OCI-LY7 (cell line): ENCODE results near the gene NUDCD3. TPM values are rescaled to one million over a fixed set of nuclear protein-coding genes. Genes with fewer than 3 reads are reported as not detected.
"Not testable (repeated sequence)": the region's sequence is repeated elsewhere in the genome, so short reads cannot be mapped to it uniquely, and the experiment has no call there.

Experiments
- BruUV-seq: library from RNA; stranded (reverse); fragments of 400-500 nt; replicated peaks from 2 replicates; lab custom pipeline; 2021; lab: Mats Ljungman, UMichigan
- CTCF ChIA-PET: fragments of 300-600 bp; sonication (Branson Sonifier 250); formaldehyde crosslinking; loops from one replicate; lab custom pipeline; 2022; ENCODE audit warnings: antibody characterized with exemption; ENCODE audit not compliant: unreplicated experiment; lab: Charles Lee
- POLR2A ChIA-PET: fragments of 300-600 bp; sonication (Branson Sonifier 250); formaldehyde crosslinking; loops from one replicate; lab custom pipeline; 2022; ENCODE audit warnings: antibody characterized with exemption; lab: Charles Lee
- DNase-seq: peaks from one replicate; pipeline ENCODE4 v3.0.0-alpha.2; 2015; ENCODE audit warnings: low spot score
- H2AFZ ChIP-seq: fragments of 200-600 bp; sonication (generic), shearing (Covaris generic); 2 replicates; pipeline ENCODE4 v1.6.1; 2014; ENCODE audit warnings: mild to moderate bottlenecking, antibody characterized with exemption, low read length, moderate library complexity
- H3K27ac ChIP-seq: fragments of 200-600 bp; sonication (generic); 2 replicates; pipeline ENCODE4 v1.5.1; 2014; ENCODE audit warnings: mixed run types, low read depth, mild to moderate bottlenecking, moderate library complexity, low read length, inconsistent platforms; ENCODE audit not compliant: poor library complexity, severe bottlenecking
- H3K36me3 ChIP-seq: fragments of 200-600 bp; sonication (generic); 2 replicates; pipeline ENCODE4 v1.6.1; 2014; ENCODE audit warnings: mild to moderate bottlenecking, antibody characterized with exemption, low read length, moderate library complexity, mixed read lengths; ENCODE audit not compliant: insufficient read depth
- H3K4me1 ChIP-seq: fragments of 200-600 bp; sonication (generic); 2 replicates; pipeline ENCODE4 v1.5.1; 2014; ENCODE audit warnings: mild to moderate bottlenecking, low read length; ENCODE audit not compliant: insufficient read depth, poor library complexity, severe bottlenecking
- H3K4me2 ChIP-seq: fragments of 200-600 bp; sonication (generic); 2 replicates; pipeline ENCODE4 v1.6.1; 2014; ENCODE audit warnings: mild to moderate bottlenecking, low read length
- H3K4me3 ChIP-seq: fragments of 200-600 bp; sonication (generic); 2 replicates; pipeline ENCODE4 v1.5.1; 2014; ENCODE audit warnings: mild to moderate bottlenecking, low read depth, low read length; ENCODE audit not compliant: poor library complexity, severe bottlenecking
- H3K79me2 ChIP-seq: fragments of 200-600 bp; sonication (generic); 2 replicates; pipeline ENCODE4 v1.6.1; 2016; ENCODE audit warnings: low read depth, mild to moderate bottlenecking, low read length, moderate library complexity, mixed read lengths; ENCODE audit not compliant: insufficient read depth
- H3K9me2 ChIP-seq: fragments of 200-600 bp; sonication (generic); 2 replicates; pipeline ENCODE4 v1.6.1; 2016; ENCODE audit warnings: mild to moderate bottlenecking, low read length, mixed read lengths; ENCODE audit not compliant: insufficient read depth
- H3K9me3 ChIP-seq: fragments of 200-600 bp; sonication (generic); 2 replicates; pipeline ENCODE4 v1.6.1; 2014; ENCODE audit warnings: mild to moderate bottlenecking, mixed run types, low read length, mixed read lengths
- H4K20me1 ChIP-seq: fragments of 200-600 bp; sonication (generic); 2 replicates; pipeline ENCODE4 v1.6.1; 2014; ENCODE audit warnings: mild to moderate bottlenecking, antibody characterized with exemption, low read length, moderate library complexity, mixed read lengths; ENCODE audit not compliant: insufficient read depth
- CTCF ChIP-seq: fragments of 200-600 bp; sonication (generic); conservative IDR thresholded peaks from 2 replicates; pipeline ENCODE4 v1.5.1; 2014; ENCODE audit warnings: mild to moderate bottlenecking, antibody characterized with exemption, low read length, moderate library complexity, mixed read lengths
- EZH2phosphoT487 ChIP-seq: fragments of 200-600 bp; sonication (generic); IDR thresholded peaks from 2 replicates; pipeline ENCODE4 v1.6.1; 2018; ENCODE audit warnings: low read depth, borderline replicate concordance, mild to moderate bottlenecking, mixed run types, antibody characterized with exemption, low read length, moderate library complexity, mixed read lengths
- intact Hi-C: fragments of 100-400 bp; cut with micrococcal nuclease; formaldehyde crosslinking; loops from one replicate; pipeline ENCODE4 v1.10.0; 2022; ENCODE audit not compliant: unreplicated experiment
- total RNA-seq, 2 experiments: library from RNA; depleted of rRNA in 1 of 2; stranded (reverse); fragments of >200 nt in 1 of 2; shearing (Covaris generic) in 1 of 2; gene quantifications; 2 replicates each; pipeline ENCODE4 v1.2.3, GENCODE V29; 2014 to 2022

Gene NUDCD3
- total RNA-seq, 2 experiments from 2014 or later: 57.0 to 108 TPM

DNA sequence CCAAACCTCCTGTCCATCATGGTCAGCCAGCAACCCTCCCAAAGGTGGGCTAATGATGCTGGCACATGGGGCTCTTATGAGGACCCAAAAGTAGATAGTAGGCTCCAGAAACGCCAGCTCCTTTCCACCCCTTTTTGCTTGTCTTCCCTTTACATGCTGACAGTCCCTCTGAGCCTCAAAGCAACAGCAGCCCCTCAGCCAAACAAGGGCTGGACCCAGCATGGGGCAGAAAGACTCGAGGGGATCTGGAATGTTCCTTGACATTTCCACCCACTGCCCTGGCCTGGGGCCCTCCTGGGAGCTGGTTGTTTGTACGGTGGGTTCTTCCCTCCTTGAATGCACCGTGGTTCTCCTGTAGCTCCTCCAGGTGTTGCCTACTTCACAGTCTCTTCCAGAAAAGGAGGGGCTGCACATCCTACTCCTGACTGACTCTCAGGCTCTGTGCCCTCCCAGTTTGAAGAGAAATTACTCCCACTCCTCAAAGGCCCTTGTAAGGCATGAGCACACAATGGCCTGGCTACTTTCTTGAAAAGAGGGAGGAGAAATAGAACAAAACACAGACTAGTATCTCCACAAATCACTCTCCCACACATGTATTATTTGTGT lies 21.5 kb upstream of the NUDCD3 start:
- Histone ChIP-seq H3K4me1 (no peaks in the 10 kb centered on the region), H3K4me3 (no peak overlapping the region), H3K79me2 (no peaks in the 10 kb centered on the region), H3K4me2 (no peak overlapping the region), H3K36me3 (no peaks in the 10 kb centered on the region), H3K9me2 (no peaks in the 10 kb centered on the region), H3K9me3 (no peaks in the 10 kb centered on the region), H4K20me1 (no peaks in the 10 kb centered on the region), H3K27ac (no peak overlapping the region), H2AFZ (peak overlapping the region; percentile 20; the same call in 1 of the 2 replicates)
- no peak for DNase-seq
- intact Hi-C loops: no loop called here
- ChIA-PET CTCF (interaction anchor here (1.3 kb wide), 1 partner anchor 54 kb away, joined by 4 read pairs; no protein-coding TSS in a partner anchor), POLR2A (interaction anchor here (1.8 kb wide), 1 partner anchor 9 kb away, joined by 5 read pairs; no protein-coding TSS in a partner anchor)
- BruUV-seq: no TSS peak
- TF ChIP-seq EZH2phosphoT487: no peak
- TF ChIP-seq CTCF: no peak

DNA sequence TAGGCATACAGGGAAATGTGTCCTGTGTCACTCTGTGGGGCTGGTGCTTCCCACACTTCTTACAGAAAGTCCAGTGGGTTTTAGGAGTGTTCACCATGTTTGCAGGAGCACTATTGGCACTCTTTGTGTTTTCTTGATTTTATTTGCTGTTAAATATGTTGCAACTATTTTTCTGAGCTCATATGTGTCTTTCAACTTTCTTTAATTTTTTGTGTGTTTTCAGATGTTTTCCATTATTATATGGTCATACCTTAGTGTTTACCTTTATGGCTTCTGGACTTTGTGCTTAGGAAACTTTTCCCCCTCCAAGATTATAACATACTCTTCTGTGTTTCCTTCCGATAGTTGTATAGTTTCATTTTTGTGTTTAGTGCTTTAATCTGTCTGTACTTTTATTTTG lies 20.8 kb upstream of the NUDCD3 start:
- H3K9me3 ChIP-seq: no peaks in the 10 kb centered on the region
- no peak overlapping the region for H3K4me3 ChIP-seq
- no peaks in the 10 kb centered on the region for H3K36me3 ChIP-seq
- no peak overlapping the region for H3K4me2 ChIP-seq
- no peak overlapping the region for H3K27ac ChIP-seq
- H3K79me2 ChIP-seq: no peaks in the 10 kb centered on the region
- H4K20me1 ChIP-seq: no peaks in the 10 kb centered on the region
- DNase-seq: no peak
- CTCF ChIA-PET: interaction anchor here (1.3 kb wide), 1 partner anchor 54 kb away, joined by 4 read pairs; no protein-coding TSS in a partner anchor
- TF ChIP-seq EZH2phosphoT487: no peak
- no peak for TF ChIP-seq CTCF
- no peaks in the 10 kb centered on the region for H3K4me1 ChIP-seq
- peak overlapping the region; percentile 20; the same call in 1 of the 2 replicates for H2AFZ ChIP-seq
- H3K9me2 ChIP-seq: no peaks in the 10 kb centered on the region
- intact Hi-C loops: no loop called here
- POLR2A ChIA-PET: interaction anchor here (0.9 to 1.8 kb wide), 2 partner anchors 10 to 12 kb away, joined by 4 to 5 read pairs; no protein-coding TSS in a partner anchor
- BruUV-seq: no TSS peak

- Histone ChIP-seq H4K20me1 (no peaks in the 10 kb centered on the region), H3K4me3 (no peak overlapping the region), H3K27ac (no peak overlapping the region), H3K36me3 (no peaks in the 10 kb centered on the region), H3K4me1 (no peaks in the 10 kb centered on the region), H3K79me2 (no peaks in the 10 kb centered on the region), H3K4me2 (no peak overlapping the region), H3K9me2 (no peaks in the 10 kb centered on the region), H3K9me3 (no peaks in the 10 kb centered on the region), H2AFZ (no peak overlapping the region)
- TF ChIP-seq CTCF: no peak
- TF ChIP-seq EZH2phosphoT487: no peak
- ChIA-PET POLR2A (interaction anchor here (0.8 kb wide), 1 partner anchor 16 kb away, joined by 4 read pairs; no protein-coding TSS in a partner anchor), CTCF (interaction anchor here (0.6 kb wide), 1 partner anchor 11 kb away, joined by 3 read pairs; no protein-coding TSS in a partner anchor)
- intact Hi-C loops: no loop called here
- DNase-seq: peak; percentile 5
- BruUV-seq: no TSS peak
These were observed 18.0 kb upstream of the NUDCD3 start for GRCh38 chr7:44508328-44509030.

- CTCF ChIA-PET, H2AFZ ChIP-seq, H3K4me1 ChIP-seq, H3K4me2 ChIP-seq, H3K9me2 ChIP-seq, H3K36me3 ChIP-seq, intact Hi-C loops, H3K9me3 ChIP-seq, BruUV-seq, H3K79me2 ChIP-seq, H4K20me1 ChIP-seq, H3K4me3 ChIP-seq, H3K27ac ChIP-seq, DNase-seq: not testable (repeated sequence)
- POLR2A ChIA-PET: interaction anchor here (0.6 kb wide), 1 partner anchor 392 kb away, joined by 5 read pairs; no protein-coding TSS in a partner anchor
These were observed 16.3 kb upstream of the NUDCD3 start for GRCh38 chr7:44506592-44507288.
